Uterus (tissue), 2 donors: ENCODE results near the gene LUZP2.

Experiments
- CTCF ChIP-seq, 4 experiments: fragments of 200-600 bp in 2 of 4; fragments of 450-650 bp in 2 of 4; sonication (generic) in 2 of 4; IDR thresholded peaks; one replicate each; pipeline ENCODE4 v1.5.1; 2016 to 2019; ENCODE audit warnings: antibody characterized with exemption in 4 of 4, mild to moderate bottlenecking in 2 of 4, moderate library complexity in 1 of 4
- POLR2A ChIP-seq, 2 donors: fragments of 450-650 bp; IDR thresholded peaks; one replicate each; pipeline ENCODE4 v1.6.1; 2016; ENCODE audit warnings: antibody characterized with exemption in 2 of 2, mild to moderate bottlenecking in 1 of 2, moderate library complexity in 1 of 2

- no peak for TF ChIP-seq CTCF (IDR thresholded peaks at IDR 0.05)
- TF ChIP-seq POLR2A (IDR thresholded peaks at IDR 0.05) = no peak
Measured at GRCh38 chr11:24932110-24933000, 435.5 kb downstream of the LUZP2 start.
